Gastrocnemius medialis (tissue), 4 donors: ENCODE measurements around the gene INPP5F. TPM values are rescaled to one million over a fixed set of nuclear protein-coding genes. Genes with fewer than 3 reads are reported as not detected.

Experiments
- ATAC-seq, 2 donors: fragments of 150-250 bp; one replicate each; pipeline ENCODE4 v1.9.1; 2016
- DNase-seq, 2 donors: peaks; one replicate each; pipeline ENCODE4 v3.0.0-alpha.2; 2019
- H3K27ac ChIP-seq, 4 donors: fragments of 200-600 bp; sonication (generic); 1 replicate in 1 of 4; 2 replicates in 3 of 4; pipeline ENCODE4 v1.5.1; 2016 to 2018; ENCODE audit warnings: mild to moderate bottlenecking in 2 of 4, moderate library complexity in 1 of 4
- H3K27me3 ChIP-seq, 3 donors: fragments of 200-600 bp; sonication (generic) in 2 of 3; 1 replicate in 1 of 3; 2 replicates in 2 of 3; pipeline versions ENCODE4 v1.5.1 to v1.6.0; 2016 to 2019; ENCODE audit warnings: mild to moderate bottlenecking in 1 of 3, moderate library complexity in 1 of 3
- H3K36me3 ChIP-seq, 2 donors: fragments of 200-600 bp; sonication (generic) in 1 of 2; one replicate each; pipeline ENCODE4 v1.5.1; 2017 to 2018
- H3K4me1 ChIP-seq, 2 donors: fragments of 200-600 bp; sonication (generic) in 1 of 2; one replicate each; pipeline ENCODE4 v1.5.1; 2016 to 2017; ENCODE audit warnings: mild to moderate bottlenecking in 2 of 2
- H3K4me3 ChIP-seq, 4 donors: fragments of 200-600 bp; sonication (generic) in 3 of 4; 1 replicate in 1 of 4; 2 replicates in 3 of 4; pipeline ENCODE4 v1.5.1; 2016 to 2019; ENCODE audit warnings: mild to moderate bottlenecking in 2 of 4
- H3K9me3 ChIP-seq, 3 donors: fragments of 200-600 bp; sonication (generic) in 2 of 3; 1 replicate in 1 of 3; 2 replicates in 2 of 3; pipeline ENCODE4 v1.5.1; 2016 to 2019
- POLR2A ChIP-seq, 2 donors: fragments of 450-650 bp; IDR thresholded peaks; one replicate each; pipeline ENCODE4 v1.6.1; 2017; ENCODE audit warnings: antibody characterized with exemption in 2 of 2, mild to moderate bottlenecking in 2 of 2, moderate library complexity in 2 of 2
- in situ Hi-C, 4 donors: fragments of 200-750 bp; cut with MboI; loops; one replicate each; pipeline versions ENCODE4 v1.15.0 to v1.8.0; 2017; ENCODE audit warnings: low sequenced_read_pairs in 4 of 4
- intact Hi-C: fragments of 100-400 bp; cut with DNase I; formaldehyde crosslinking; loops from one replicate; pipeline ENCODE4 v1.15.1; 2023; ENCODE audit warnings: low total_unique reads
- total RNA-seq, 4 donors: library from RNA; depleted of rRNA; stranded (reverse); fragments of >200 nt; gene quantifications; one replicate each; pipeline versions ENCODE4 v1.1.0 to v1.2.3, GENCODE V29; 2016
- TF ChIP-seq, protein P1 (sequence below), 5 experiments: fragments of 450-650 bp in 3 of 5; fragments of 200-600 bp in 2 of 5; sonication (generic) in 2 of 5; IDR thresholded peaks in 4 of 5; conservative IDR thresholded peaks in 1 of 5; 1 replicate in 4 of 5; 2 replicates in 1 of 5; pipeline ENCODE4 v1.5.1; 2016 to 2019; ENCODE audit warnings: antibody characterized with exemption in 5 of 5, mild to moderate bottlenecking in 3 of 5, moderate library complexity in 3 of 5

Gene INPP5F, protein sequence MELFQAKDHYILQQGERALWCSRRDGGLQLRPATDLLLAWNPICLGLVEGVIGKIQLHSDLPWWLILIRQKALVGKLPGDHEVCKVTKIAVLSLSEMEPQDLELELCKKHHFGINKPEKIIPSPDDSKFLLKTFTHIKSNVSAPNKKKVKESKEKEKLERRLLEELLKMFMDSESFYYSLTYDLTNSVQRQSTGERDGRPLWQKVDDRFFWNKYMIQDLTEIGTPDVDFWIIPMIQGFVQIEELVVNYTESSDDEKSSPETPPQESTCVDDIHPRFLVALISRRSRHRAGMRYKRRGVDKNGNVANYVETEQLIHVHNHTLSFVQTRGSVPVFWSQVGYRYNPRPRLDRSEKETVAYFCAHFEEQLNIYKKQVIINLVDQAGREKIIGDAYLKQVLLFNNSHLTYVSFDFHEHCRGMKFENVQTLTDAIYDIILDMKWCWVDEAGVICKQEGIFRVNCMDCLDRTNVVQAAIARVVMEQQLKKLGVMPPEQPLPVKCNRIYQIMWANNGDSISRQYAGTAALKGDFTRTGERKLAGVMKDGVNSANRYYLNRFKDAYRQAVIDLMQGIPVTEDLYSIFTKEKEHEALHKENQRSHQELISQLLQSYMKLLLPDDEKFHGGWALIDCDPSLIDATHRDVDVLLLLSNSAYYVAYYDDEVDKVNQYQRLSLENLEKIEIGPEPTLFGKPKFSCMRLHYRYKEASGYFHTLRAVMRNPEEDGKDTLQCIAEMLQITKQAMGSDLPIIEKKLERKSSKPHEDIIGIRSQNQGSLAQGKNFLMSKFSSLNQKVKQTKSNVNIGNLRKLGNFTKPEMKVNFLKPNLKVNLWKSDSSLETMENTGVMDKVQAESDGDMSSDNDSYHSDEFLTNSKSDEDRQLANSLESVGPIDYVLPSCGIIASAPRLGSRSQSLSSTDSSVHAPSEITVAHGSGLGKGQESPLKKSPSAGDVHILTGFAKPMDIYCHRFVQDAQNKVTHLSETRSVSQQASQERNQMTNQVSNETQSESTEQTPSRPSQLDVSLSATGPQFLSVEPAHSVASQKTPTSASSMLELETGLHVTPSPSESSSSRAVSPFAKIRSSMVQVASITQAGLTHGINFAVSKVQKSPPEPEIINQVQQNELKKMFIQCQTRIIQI
- total RNA-seq: 10 to 100 TPM in 2 of 4 donors, 1 to 10 TPM in 2; 8.7 to 11.6 (median 10.5) TPM

GRCh38 chr10:119725828-119726675 is at the start of gene INPP5F:
Gene INPP5F, plus strand, starts transcription at chr10:119726050. Its CDS starts 213 bp downstream, at chr10:119726263.
- intact Hi-C loops (loop anchor here (1.0 kb wide), 3 partner anchors 40 to 129 kb away; partner anchors contain the start of gene BAG3), in situ Hi-C loops (loop anchor here in 1 of 4 donors (25.0 kb wide), 1 partner anchor 114 kb away; no protein-coding TSS in a partner anchor)
- Histone ChIP-seq H3K4me3 (peak within 1 kb of the TSS; percentile 74 to 93 (median 82)), H3K27me3 (no peaks in the 10 kb centered on the region), H3K36me3 (no peaks in the 10 kb centered on the region), H3K27ac (peak within 1 kb of the TSS; percentile 92 to 96 (median 94)), H3K4me1 (peaks cover 18 to 26% of the 10 kb centered on the region in 2 donors), H3K9me3 (no peaks in the 10 kb centered on the region)
- peak; percentile 94 to 96 for ATAC-seq
- TF ChIP-seq POLR2A (IDR thresholded peaks at IDR 0.05): peak; percentile 75 to 77
- TF ChIP-seq, protein P1, sequence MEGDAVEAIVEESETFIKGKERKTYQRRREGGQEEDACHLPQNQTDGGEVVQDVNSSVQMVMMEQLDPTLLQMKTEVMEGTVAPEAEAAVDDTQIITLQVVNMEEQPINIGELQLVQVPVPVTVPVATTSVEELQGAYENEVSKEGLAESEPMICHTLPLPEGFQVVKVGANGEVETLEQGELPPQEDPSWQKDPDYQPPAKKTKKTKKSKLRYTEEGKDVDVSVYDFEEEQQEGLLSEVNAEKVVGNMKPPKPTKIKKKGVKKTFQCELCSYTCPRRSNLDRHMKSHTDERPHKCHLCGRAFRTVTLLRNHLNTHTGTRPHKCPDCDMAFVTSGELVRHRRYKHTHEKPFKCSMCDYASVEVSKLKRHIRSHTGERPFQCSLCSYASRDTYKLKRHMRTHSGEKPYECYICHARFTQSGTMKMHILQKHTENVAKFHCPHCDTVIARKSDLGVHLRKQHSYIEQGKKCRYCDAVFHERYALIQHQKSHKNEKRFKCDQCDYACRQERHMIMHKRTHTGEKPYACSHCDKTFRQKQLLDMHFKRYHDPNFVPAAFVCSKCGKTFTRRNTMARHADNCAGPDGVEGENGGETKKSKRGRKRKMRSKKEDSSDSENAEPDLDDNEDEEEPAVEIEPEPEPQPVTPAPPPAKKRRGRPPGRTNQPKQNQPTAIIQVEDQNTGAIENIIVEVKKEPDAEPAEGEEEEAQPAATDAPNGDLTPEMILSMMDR (IDR thresholded peaks at IDR 0.05 in 4 of 5, conservative IDR thresholded peaks at IDR 0.05 in 1 of 5): peak; percentile 28 to 56 (median 41)
- DNase-seq: peak; percentile 99

DNA sequence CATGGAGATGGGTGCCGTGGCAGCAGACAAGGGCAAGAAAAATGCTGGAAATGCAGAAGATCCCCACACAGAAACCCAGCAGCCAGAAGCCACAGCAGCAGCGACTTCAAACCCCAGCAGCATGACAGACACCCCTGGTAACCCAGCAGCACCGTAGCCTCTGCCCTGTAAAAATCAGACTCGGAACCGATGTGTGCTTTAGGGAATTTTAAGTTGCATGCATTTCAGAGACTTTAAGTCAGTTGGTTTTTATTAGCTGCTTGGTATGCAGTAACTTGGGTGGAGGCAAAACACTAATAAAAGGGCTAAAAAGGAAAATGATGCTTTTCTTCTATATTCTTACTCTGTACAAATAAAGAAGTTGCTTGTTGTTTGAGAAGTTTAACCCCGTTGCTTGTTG is 48.7 kb upstream of the INPP5F start:
- DNase-seq (no peak), ATAC-seq (no peak)
- peaks cover 0 to 57% of the 10 kb centered on the region in 2 donors for H3K36me3 ChIP-seq
- TF ChIP-seq, protein P1 (IDR thresholded peaks at IDR 0.05 in 4 of 5, conservative IDR thresholded peaks at IDR 0.05 in 1 of 5): no peak
- no peak for TF ChIP-seq POLR2A (IDR thresholded peaks at IDR 0.05)
- peaks cover 73 to 90% of the 10 kb centered on the region in 2 donors for H3K4me1 ChIP-seq
- H3K9me3 ChIP-seq: no peaks in the 10 kb centered on the region
- H3K27ac ChIP-seq: peak overlapping the region; percentile 87 to 99 (median 97)
- in situ Hi-C loops (loop anchor here in 1 of 4 donors (25.0 kb wide), 1 partner anchor 185 kb away; the partner anchor contains the start of gene MCMBP), intact Hi-C loops (no loop called here)
- H3K4me3 ChIP-seq: no peak overlapping the region
- H3K27me3 ChIP-seq: no peaks in the 10 kb centered on the region

DNA sequence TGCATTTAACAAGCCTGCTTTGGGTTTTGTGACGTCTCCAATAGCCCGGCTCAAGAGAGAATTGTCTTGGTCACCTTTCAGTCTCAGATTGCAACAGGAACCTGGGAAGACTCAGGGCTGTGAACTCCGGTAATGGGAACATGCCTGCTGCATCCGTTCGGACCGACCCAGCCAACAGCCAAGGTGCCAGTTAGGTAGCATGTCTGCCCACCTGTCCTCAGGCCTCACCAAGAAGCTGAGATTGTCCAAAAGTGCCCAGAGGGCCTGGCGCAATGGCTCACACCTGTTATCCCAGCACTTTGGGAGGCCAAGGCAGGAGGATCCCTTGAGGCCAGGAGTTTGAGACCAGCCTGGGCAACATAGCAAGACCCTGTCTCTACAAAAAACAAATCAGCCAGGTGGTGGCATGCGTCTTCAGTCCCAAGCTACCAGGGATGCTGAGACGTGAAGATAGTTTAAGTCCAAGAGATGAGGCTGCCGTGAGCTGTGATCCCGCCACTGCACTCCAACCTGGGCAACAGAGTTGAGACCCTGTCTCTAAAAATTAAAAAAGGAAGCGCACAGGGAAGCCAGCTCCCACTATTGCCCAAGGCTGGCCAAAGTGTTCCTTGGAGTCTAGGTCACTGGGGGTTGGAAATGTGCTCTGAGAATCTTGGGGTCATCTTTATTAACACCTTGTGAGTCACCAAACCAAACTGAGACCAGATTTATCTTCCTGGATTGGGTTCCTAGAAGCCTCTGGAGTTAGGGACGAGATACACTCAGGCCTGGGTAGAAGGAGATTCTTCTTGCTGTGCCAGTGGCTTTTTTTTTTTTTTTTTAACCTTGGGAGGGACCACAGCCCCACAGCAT is 47.7 kb upstream of the INPP5F start:
- in situ Hi-C loops: loop anchor here in 1 of 4 donors (25.0 kb wide), 1 partner anchor 184 kb away; the partner anchor contains the start of gene MCMBP
- Histone ChIP-seq H3K4me1 (peaks cover 69 to 89% of the 10 kb centered on the region in 2 donors), H3K36me3 (peaks cover 0 to 47% of the 10 kb centered on the region in 2 donors), H3K27ac (peak overlapping the region; percentile 87 to 99 (median 97)), H3K9me3 (no peaks in the 10 kb centered on the region), H3K4me3 (no peak overlapping the region), H3K27me3 (no peaks in the 10 kb centered on the region)
- DNase-seq (peak in 1 of 2 donors; percentile 72), ATAC-seq (peak; percentile 31 to 40)
- TF ChIP-seq, protein P1 (IDR thresholded peaks at IDR 0.05 in 4 of 5, conservative IDR thresholded peaks at IDR 0.05 in 1 of 5): no peak
- TF ChIP-seq POLR2A (IDR thresholded peaks at IDR 0.05): no peak
- intact Hi-C loops: no loop called here
